GM12874 (cell line): Measurements from ENCODE around the gene NME9.

ENCODE experiments used
- CTCF ChIP-seq: IDR thresholded peaks from 2 replicates; pipeline ENCODE4 v1.5.1; 2011; ENCODE audit warnings: low read depth, mild to moderate bottlenecking, control low read depth, low read length, moderate library complexity; ENCODE audit not compliant: insufficient read depth

Gene NME9

GRCh38 chr3:138327831-138328230 is 1.8 kb downstream of the NME9 start:
- TF ChIP-seq CTCF, result no peak

- no peak for TF ChIP-seq CTCF
Measured at GRCh38 chr3:138326866-138327595, 2.6 kb downstream of the NME9 start.

GRCh38 chr3:138325990-138326389 is 3.7 kb downstream of the NME9 start:
- no peak for TF ChIP-seq CTCF

- no peak for TF ChIP-seq CTCF
Measured at GRCh38 chr3:138323971-138324370, 5.7 kb downstream of the NME9 start.

- no peak for TF ChIP-seq CTCF
Measured at GRCh38 chr3:138317687-138318086, 12.0 kb downstream of the NME9 start.

GRCh38 chr3:138314751-138315150 is 14.9 kb downstream of the NME9 start:
- no peak for TF ChIP-seq CTCF

GRCh38 chr3:138310494-138310893 is 19.2 kb downstream of the NME9 start:
- no peak for TF ChIP-seq CTCF

- TF ChIP-seq CTCF, result no peak
Measured at GRCh38 chr3:138308783-138309182, 20.9 kb downstream of the NME9 start.
